Muscle of arm (tissue), 12 donors: Measurements from ENCODE around the gene RIPK1. TPM values are rescaled to one million over a fixed set of nuclear protein-coding genes. Genes with fewer than 3 reads are reported as not detected.
"Not testable (repeated sequence)": the region's sequence is repeated elsewhere in the genome, so short reads cannot be mapped to it uniquely, and the experiment has no call there.

ENCODE experiments used
- DNase-seq: peaks from one replicate; pipeline ENCODE4 v3.0.0-alpha.2; 2013
- polyA plus RNA-seq, 12 donors: library from polyadenylated mRNA; unstranded; fragments of 120-200 nt; gene quantifications; one replicate each; pipeline ENCODE4 v1.2.1, GENCODE V29; 2013; ENCODE audit not compliant: insufficient read length in 12 of 12

Gene RIPK1
- polyA plus RNA-seq, 12 donors, result 8.8 to 23.9 (median 13.1) TPM; not detected in 1

DNA sequence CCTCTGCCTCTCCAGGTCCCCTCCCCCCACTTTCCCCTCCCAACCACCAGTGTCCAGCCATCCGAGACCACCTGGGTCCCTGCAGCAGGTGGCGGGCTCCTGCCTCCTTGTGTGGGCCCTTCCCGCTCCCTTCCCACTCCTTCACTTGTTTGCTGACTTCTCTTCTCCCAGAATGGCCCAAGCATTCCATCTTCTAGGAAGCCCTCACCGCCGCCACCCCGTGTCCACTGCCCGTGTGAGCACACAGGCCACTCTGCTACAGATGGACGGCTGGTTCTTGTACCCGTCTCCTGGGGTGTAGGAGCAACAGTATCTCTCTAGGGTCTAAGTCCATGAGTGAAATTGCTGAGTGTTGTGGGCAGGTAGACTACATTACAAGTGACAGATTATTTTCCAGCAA lies 65.2 kb downstream of the RIPK1 start:
- DNase-seq, result no peak

DNA sequence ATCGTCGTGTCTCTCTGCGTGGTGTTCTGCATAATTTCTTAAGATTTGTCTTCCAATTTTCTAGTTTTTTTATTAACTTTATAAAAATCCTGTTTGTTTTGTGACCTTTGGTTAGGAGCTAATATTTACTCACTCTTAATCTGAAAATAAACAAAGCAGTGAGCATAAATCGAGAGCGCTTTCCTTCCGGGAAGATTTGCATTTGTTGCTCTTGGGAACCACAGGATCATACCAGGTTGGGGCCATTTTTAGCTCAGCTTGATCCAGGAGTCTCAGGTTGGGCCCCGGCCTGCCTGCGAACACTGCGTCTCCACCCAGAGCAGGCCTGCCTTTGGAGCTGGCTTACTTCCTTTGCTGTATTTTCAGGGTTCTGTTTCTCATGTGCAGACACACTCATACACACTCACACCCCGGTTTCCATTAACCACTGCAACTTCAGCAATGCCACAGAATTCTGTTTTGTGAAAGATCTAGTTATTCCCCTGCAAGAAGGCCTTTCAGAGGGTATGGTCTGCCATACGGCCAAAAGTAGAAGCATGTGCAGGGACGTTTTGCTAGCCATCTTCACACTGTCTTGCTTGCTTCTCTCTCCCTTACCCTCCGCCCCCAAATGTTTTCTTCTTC lies 67.5 kb downstream of the RIPK1 start:
- no peak for DNase-seq

DNA sequence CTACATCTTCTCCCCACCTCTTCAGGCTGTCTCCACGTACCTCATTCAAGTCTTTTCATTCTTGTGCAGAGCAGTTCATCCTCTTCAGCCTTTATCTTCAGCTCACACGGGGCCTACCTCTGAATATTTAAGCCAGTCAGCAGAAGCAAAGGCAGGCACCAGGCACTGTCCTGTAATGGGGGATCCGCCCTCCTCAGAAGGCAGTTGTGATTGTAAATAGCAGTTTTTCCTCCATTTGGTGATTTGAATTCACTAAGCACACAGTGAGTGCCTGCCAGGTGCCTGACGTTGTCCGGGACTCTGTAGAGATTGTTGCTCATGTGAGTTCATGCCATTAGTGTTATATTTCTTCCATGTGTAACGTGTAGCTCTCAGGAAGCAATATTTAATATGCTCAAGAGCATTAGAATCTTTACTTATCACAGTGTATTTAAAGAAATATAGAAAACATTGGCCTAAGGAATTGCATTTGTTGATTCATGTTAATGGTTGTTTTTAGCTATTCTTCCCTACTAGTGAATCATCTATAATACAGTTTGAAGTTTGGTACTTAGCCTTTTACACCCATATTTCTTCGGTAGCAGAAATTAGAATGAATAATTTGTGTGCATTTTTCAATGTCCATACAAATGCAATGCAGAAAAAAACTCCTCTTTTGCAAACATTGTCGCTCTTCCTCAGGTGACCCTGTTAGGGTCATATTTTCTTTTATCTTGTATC lies 68.2 kb downstream of the RIPK1 start:
- no peak for DNase-seq

DNA sequence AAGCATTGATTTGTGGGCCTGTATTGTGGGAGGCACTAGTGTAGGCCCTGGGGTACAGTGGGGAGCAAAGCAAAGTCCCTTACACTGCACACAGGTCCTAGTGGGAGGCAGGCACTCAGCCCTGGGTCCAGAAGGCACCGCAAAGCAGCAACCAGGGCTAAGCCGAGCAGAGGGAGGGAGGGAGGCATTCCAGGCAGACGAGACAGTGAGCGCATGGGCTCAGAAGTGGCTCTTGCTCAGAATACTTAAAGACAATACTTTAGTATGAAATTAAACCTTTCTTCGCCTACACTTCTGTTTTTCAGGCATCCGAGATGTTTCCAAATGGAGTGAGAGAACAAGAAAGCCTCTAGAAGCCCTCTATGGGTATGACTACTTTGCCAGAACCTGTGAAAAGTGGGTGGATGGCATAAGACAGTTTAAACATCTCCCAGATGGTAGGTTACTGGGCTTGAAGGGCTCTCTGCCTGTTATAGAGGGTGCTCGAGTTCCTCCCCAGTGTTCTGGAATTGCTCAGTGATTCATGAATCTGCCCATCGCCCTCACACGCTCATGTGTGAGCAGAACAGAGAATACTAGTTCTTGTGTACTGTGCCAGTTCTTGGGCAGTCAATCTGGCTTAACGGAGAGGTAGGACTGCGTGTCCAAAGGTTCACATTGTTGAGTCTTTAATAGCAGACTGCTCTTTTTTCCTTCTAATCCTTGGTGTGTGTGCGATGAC lies 68.9 kb downstream of the RIPK1 start:
- DNase-seq, result no peak

DNA sequence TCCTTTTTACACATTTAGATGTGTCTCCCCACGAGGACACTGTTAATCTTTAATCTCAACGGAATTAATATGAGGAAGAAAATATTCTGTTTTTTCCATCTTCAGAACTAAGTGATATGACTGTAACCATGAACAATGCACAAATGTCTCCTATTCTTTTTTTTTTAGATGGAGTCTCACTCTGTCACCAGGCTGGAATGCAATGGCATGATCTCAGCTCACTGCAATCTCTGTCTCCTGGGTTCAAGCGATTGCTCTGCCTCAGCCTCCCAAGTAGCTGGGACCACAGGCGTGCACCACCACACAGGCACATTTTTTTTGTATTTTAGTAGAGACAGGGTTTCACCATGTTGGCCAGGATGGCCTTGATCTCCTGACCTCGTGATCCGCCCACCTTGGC lies 69.6 kb downstream of the RIPK1 start:
- DNase-seq, result not testable (repeated sequence)

DNA sequence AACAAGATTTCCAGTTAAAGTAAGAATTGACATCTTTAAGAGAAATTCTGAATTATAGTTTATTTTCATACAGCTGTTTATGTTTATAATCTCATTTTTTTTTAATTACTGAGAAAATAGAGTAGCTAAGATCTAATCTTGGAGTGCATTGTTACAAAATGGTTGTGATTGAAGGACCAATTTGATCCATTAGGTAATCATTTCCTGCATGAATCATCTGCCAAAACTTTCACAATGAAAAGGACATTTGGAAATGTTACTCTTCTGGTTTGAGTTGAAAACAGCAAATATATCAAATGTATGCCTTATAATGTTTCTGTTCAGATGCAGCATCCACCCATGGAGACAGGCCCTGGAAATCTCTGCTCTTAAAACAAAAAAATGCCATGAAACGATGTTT lies 70.0 kb downstream of the RIPK1 start:
- DNase-seq, result no peak

DNA sequence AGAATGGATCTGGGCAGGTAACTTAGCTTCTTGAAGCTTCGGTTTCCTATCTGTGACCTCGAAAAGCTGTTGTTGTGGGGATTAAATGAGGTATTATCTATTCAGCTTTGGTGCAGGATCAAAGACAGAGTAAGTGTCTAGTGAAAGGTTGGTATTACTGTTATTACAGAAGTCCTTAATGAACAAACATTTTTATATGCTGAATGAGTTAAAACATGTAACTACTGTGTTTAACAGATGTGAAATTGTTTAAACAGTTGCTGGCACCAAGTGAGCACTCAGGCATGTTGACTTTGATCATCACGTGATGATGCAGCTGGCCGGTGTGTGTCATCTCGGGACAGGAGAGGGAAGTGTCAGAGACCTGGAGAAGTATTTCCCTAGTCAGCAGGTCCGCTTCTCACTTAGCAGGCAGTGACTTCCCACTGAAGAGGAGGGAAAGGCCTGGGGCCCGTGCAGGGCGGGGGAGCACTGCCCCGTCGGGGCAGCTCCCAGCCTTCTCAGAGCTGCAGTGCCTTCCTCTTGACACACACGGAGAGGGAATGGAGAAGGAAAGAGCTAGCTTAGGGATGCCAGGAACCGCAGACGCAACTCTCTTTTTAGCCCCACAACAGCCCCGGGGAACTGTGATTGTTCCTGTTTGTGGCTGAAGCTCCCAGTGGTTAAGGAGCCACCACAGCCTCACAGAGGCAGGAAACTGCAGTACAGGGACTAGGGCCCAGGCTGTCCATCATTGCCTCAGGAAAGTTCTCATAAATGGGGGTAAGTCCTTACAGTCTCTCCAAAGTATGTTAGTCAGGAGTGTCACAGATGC lies 71.0 kb downstream of the RIPK1 start:
- DNase-seq, result peak; percentile 50

DNA sequence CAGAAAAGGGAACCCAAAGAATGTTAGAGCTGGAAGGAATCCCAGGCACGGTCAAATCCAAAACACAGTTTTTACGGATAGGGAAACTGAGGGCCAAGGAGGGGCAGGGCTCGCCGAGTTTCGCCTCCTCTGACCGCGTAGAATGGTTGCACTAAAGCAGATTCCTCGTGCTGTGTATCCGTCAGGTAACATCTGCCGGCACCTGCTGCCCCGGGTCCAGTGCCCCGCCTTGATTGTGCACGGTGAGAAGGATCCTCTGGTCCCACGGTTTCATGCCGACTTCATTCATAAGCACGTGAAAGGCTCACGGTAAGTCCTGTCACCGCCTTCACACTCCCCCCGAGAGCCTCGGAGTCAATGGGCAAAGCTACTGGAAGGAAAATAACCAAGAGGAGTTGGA lies 71.9 kb downstream of the RIPK1 start:
- no peak for DNase-seq

DNA sequence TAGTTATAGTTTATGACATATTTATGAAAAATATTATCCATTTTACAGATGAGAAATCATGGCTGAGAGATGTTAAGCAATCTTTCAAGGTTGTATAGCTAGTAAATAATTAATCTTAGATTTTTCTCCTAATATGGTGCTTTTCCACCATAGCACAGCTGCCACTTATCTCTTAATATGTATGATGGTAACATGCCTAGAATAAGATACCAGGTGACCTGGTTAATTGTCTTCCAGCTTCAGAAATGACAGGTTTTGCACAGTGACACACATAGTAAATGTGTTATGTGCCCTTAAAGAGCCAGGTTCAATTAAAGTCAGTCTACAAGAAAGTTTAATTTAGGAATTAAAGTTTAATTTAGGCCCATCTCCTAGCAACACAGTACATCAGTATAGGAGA lies 74.2 kb downstream of the RIPK1 start:
- DNase-seq, result no peak

DNA sequence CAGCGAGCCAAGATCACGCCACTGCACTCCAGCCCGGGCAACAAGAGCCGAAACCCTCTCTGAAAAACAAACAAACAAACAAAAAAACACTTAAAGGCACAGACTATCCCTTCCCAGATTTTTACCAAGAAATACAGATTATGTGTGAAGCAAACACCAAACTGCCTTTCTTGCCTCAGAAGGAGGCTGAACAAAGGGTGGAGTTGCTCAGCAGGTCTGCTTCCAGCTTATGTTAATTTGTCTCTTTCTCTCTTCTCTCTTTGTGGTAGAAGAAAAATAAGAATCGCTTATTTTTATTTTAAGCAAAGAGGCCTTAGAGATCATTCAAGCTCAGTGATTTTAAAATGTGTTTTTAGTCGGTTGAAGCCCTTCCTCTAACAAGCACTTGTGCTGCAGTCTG lies 74.9 kb downstream of the RIPK1 start:
- no peak for DNase-seq

DNA sequence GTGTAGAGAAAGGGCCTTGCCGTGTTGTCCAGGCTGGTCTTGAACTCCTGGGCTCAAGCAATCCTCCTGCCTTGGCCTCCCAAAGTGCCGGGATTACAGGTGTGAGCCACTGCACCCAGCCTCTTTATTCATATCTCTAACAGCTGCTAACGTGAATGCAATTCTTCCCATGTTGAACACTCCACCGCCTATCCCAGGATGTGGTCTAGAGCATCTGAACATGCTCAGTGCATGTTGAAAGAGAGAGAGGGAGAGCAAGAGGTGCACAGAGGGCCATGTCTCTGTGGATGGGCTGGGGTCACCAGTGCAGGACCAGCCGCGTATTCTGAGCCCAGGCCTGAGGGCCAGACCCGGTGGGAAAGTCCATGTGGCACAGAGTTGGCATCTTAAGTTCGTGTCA lies 76.3 kb downstream of the RIPK1 start:
- no peak for DNase-seq

DNA sequence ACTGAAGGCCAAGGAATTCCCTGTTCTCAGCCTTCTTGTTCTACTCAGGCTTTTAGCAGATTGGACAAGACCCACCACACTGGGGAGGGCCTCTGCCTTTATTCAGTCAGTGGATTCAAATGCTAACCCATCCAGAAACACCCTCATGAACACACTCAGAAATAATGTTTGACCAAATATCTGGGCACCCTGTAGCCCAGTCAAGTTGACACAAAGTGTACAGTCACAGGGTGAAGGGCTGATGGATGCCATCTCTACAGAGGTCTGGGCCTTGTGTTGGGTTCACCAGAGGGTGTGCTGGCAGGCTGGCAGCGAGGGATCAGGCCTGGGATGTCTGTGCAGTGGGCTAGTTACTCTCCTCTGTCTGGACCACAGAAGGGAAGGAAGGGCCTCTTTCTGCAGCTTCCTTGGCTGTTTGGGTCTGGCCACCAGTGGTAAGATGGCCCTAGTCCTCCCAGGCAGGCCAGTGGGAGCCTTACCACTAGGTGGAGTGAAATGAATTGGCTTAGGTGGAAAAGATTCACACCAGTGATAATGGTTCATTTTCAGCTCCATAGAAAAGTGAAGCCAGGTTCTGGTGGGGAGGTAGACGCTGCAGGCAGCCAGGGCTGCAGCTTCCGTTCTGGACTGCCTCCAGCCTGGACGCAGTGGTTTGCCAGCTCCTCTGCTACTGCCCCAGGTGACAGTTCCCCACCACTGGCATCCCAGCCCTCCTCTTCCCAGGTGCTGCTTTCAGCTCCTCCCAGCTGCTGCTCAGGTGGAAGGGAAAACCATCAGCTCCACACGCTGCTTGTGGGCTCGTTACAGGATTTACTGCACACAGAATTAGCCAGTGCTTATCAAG lies 79.8 kb downstream of the RIPK1 start:
- no peak for DNase-seq

DNA sequence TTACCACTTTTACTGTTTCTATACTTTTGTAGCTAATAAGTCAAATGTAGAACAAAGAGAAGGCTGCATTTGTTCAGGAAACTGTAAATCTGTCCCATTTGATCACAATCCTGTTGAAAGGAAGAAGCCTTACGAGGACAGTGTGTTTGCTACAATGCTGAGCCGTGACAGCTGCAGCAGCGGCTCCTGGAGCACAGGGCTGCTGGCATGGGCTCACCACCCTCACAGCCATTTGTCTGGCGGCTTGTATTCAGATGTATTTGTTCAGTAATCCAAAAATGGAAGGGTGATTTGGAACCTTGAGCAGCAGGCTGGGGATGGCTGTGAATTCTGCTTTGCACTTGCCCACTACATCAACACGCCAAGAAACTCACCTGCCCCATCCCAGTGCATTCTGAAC lies 83.4 kb downstream of the RIPK1 start:
- no peak for DNase-seq

DNA sequence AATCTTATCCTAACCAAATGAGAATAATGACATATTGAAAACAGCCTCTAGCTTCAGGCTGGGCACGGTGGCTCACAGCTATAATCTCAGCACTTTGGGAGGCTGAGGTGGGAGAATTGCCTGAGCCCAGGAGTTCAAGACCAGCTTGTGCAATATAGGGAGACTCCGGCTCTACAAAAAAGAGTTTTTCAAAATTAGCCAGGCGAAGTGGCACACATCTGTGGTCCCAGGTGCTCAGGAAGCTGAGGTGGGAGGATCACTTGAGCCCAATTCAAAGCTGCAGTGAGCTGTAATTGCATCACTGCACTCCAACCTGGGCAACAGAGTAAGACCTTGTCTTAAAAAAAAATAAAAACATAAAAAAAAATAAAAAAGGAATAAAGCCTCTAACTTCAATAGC lies 84.4 kb downstream of the RIPK1 start:
- DNase-seq, result no peak

DNA sequence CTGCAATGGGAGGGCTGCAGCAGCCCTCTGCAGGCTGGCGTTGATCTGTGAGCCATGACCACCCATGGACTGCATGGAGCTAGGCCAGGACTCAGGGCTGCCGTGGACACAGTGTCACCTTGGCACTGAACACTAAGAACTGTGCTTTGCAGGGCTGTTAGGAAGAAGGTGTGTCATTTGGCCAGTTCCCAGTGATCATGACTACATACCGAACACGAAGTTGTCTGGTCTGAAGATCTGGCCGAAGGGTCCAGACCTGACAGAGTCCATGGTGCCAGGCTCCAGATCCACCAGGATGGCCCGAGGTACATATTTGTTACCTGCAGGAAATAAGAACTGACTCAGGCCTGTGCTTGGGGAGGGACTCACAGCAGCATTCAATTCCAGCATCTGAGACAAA lies 87.1 kb downstream of the RIPK1 start:
- not testable (repeated sequence) for DNase-seq

DNA sequence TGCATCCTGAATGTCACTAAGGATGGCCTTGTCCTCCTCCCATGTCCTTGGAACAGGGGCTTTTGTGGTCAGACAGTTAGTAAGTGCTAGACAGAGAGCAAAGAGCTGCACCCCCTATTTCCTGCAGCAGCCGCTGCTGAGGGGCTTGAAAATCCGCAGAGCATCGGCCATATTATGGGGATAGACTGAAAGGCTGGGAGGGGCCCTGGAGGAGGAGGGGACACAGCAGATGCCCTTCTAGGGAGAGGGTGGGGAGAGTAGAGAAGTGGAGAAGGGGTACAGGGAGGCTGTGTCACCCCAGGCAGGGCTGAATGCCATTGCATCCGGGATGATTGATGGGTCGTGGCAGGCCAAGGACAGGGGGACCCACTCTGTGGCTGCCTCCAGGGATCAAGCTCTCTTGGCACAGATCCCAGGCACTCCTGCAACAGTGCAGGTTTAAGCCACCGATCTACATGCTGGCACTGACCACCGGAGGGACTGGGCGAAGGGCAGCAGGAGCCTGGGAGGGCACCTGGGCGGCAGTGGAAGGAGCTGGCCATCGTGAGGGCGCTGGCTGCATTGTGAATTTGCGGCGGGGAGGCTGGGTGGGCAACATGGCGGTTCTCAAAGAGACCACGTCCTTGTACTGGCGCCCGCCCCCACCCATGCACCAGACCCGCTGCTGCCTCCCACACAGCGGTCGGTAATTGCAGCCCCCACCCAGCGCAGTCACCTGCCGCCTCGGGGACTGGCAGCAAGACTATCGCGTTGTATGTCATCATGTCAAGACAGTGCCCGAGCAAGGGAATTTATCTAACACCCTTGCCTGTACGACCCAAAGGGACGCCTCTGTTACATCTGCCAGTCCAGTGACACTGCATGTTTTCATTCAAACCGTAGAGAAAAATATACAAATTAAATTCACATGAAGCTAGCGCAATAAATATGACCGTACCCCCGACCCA lies 88.2 kb downstream of the RIPK1 start:
- peak; percentile 33 for DNase-seq

DNA sequence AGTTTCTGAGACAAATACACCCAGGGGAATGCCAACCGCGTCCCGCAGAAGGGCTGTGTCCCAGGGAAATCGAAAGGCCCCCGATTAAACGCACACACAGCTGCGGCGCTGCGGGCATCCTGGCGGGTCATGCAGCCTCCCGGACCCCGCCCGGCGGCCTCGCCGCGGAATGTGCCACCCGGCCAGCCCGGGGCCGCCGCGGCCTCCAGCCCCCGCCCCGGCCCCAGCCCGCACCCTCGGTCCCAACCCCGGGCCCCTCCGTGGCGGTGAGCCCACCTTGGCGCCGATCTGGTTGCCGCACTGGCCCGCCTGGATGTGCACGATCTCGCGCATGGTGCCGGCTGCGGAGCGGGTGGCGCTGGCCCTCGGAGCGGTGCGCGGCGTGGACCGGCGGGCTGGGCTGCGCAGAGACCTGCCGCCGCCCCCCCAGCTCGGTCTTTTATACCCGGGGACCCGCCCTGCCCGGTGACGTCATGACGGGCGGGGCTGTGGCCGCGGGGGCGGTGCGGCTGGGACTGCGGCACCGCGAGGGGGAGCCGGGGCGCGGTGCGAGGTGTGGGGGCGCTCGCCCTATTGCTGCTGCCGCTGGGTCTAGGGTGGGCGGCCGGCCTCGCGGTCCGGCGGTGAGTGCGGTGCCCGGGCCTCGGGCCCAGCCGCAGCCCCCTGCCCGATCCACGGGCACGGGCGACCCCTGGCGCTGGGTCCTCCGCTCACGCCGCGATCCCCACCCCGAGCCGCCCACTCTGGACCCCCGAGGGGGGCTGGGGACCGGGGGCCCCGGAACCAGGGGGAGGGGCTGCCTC lies 89.0 kb downstream of the RIPK1 start, which contains the start of gene TUBB2A:
TUBB2A (minus strand) TSS at position 414 of the 803 bp plus-strand sequence; CDS start at position 333, 81 bp downstream.
- DNase-seq, result peak; percentile 85

DNA sequence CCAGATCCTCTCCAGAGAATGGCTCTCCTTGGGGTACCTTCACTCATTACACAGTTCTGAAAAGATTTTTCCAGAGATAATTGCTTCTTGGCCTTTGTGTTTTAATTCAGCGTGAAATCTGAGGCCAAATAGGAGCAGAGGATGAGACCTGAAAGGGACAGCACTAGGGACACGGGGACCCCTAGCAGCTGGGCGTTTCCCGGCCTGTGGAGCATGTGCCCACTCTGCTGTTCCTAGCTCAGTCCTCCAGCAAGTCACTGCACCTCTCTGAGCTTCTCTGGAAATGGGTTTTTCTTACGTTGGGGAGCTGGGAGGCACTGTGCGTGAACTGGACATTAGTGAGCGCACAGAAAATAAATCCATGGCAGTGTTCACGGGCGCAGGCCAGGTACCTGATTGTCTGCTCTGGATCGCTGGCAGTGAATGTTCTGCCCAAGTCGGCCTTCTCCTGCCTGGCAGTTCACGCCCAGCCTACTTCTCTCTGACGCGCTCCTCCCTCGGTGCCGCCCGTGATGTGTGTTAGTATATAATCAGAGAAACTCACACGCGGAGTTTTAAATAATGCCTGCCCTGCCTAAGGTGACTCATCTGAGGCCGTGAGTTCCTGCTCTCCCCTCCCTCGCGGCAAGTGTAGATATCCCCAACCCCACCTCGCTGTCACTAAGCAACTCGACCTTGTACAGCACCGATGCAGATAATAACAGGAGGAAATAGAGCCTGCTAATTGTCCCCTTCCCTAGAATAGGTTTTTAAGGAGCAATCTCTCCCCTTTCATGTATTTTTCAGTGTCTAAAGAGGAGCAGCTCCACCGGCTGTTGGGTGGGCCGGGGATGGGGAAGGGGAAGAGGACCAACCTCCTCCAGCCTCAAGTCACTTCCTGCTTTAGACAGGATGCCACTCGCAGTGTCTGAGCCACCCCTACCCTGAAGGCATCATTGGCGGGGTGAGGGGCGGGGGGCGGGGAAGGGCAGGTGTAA lies 91.8 kb downstream of the RIPK1 start:
- no peak for DNase-seq
